Neural cell (in vitro differentiated cells): ENCODE data around the gene PRDM15. TPM values are rescaled to one million over a fixed set of nuclear protein-coding genes. Genes with fewer than 3 reads are reported as not detected.

Source experiments
- H2AFZ ChIP-seq: fragments of 200-600, 300-800 bp; sonication (generic), shearing (Covaris generic); 2 replicates; pipeline ENCODE4 v1.6.0; 2014; ENCODE audit warnings: low read depth, mild to moderate bottlenecking, antibody characterized with exemption, low read length, moderate library complexity
- H3F3A ChIP-seq: fragments of 200-600 bp; shearing (Covaris generic); 2 replicates; pipeline ENCODE4 v1.6.1; 2016; ENCODE audit warnings: mild to moderate bottlenecking, moderate library complexity, mixed read lengths, antibody characterized with exemption, low read length; ENCODE audit not compliant: insufficient read depth, poor library complexity, severe bottlenecking
- H3K27ac ChIP-seq: fragments of 200-600, 300-800 bp; sonication (generic), shearing (Covaris generic); 2 replicates; pipeline ENCODE4 v1.5.1; 2014; ENCODE audit warnings: mild to moderate bottlenecking, low read length, moderate library complexity
- H3K27me3 ChIP-seq: fragments of 300-800, 200-600 bp; sonication (generic), shearing (Covaris generic); 2 replicates; pipeline ENCODE4 v1.6.0; 2014; ENCODE audit warnings: mild to moderate bottlenecking, low read depth, low read length, moderate library complexity; ENCODE audit not compliant: insufficient read depth
- H3K36me3 ChIP-seq: fragments of 300-800, 200-600 bp; sonication (generic), shearing (Covaris generic); 2 replicates; pipeline ENCODE4 v1.5.1; 2014; ENCODE audit warnings: mild to moderate bottlenecking, antibody characterized with exemption, low read length, moderate library complexity; ENCODE audit not compliant: insufficient read depth
- H3K4me2 ChIP-seq: fragments of 300-800, 200-600 bp; sonication (generic), shearing (Covaris generic); 2 replicates; pipeline ENCODE4 v1.6.0; 2014; ENCODE audit warnings: mild to moderate bottlenecking, low read length
- H3K4me3 ChIP-seq: fragments of 300-800, 200-600 bp; sonication (generic), shearing (Covaris generic); 2 replicates; pipeline ENCODE4 v1.5.1; 2014; ENCODE audit warnings: mild to moderate bottlenecking, low read length, moderate library complexity
- H3K79me2 ChIP-seq: fragments of 200-600 bp; shearing (Covaris generic); replicated peaks from 2 replicates; pipeline ENCODE4 v1.6.0; 2014; ENCODE audit warnings: mild to moderate bottlenecking, low read length, moderate library complexity; ENCODE audit not compliant: insufficient read depth
- H3K9ac ChIP-seq: fragments of 300-800, 200-600 bp; sonication (generic), shearing (Covaris generic); 2 replicates; pipeline ENCODE4 v1.6.1; 2016; ENCODE audit warnings: mild to moderate bottlenecking, low read length, mixed read lengths
- H3K9me2 ChIP-seq: fragments of 200-600 bp; shearing (Covaris generic); 2 replicates; pipeline ENCODE4 v1.6.1; 2016; ENCODE audit warnings: mild to moderate bottlenecking, low read length, mixed read lengths; ENCODE audit not compliant: insufficient read depth
- H3K9me3 ChIP-seq: fragments of 200-600, 300-800 bp; sonication (generic), shearing (Covaris generic); 2 replicates; pipeline ENCODE4 v1.6.1; 2016; ENCODE audit warnings: mild to moderate bottlenecking, mixed run types, low read length, moderate library complexity, mixed read lengths
- H4K20me1 ChIP-seq: fragments of 200-600 bp; shearing (Covaris generic); 2 replicates; pipeline ENCODE4 v1.6.1; 2016; ENCODE audit warnings: mild to moderate bottlenecking, mixed run types; ENCODE audit not compliant: insufficient read depth
- CTCF ChIP-seq: fragments of 450-650 bp; IDR thresholded peaks from 2 replicates; pipeline ENCODE4 v1.5.1; 2014; ENCODE audit warnings: antibody characterized with exemption, mild to moderate bottlenecking, moderate library complexity; ENCODE audit not compliant: poor library complexity, severe bottlenecking
- EP300 ChIP-seq: fragments of 450-650 bp; conservative IDR thresholded peaks from 2 replicates; pipeline ENCODE4 v1.6.1; 2014; ENCODE audit warnings: antibody characterized with exemption, mild to moderate bottlenecking, moderate library complexity; ENCODE audit not compliant: poor library complexity, severe bottlenecking
- EZH2 ChIP-seq: fragments of 200-600, 300-800 bp; shearing (Covaris generic), sonication (generic); IDR thresholded peaks from 2 replicates; pipeline ENCODE4 v1.6.1; 2014; ENCODE audit warnings: antibody characterized with exemption, low read length, borderline replicate concordance, mild to moderate bottlenecking; ENCODE audit not compliant: insufficient read depth, poor library complexity, severe bottlenecking
- MXI1 ChIP-seq: fragments of 450-650 bp; conservative IDR thresholded peaks from 2 replicates; pipeline ENCODE4 v1.6.1; 2014; ENCODE audit warnings: antibody characterized with exemption, mild to moderate bottlenecking; ENCODE audit not compliant: poor library complexity, severe bottlenecking
- POLR2AphosphoS5 ChIP-seq: IDR thresholded peaks from 2 replicates; pipeline ENCODE4 v1.6.1; 2012
- RAD21 ChIP-seq: fragments of 450-650 bp; conservative IDR thresholded peaks from 2 replicates; pipeline ENCODE4 v1.6.1; 2014; ENCODE audit warnings: antibody characterized with exemption, mild to moderate bottlenecking, moderate library complexity
- REST ChIP-seq: IDR thresholded peaks from 2 replicates; pipeline ENCODE4 v1.6.1; 2012; ENCODE audit warnings: borderline replicate concordance
- SMC3 ChIP-seq: fragments of 450-650 bp; conservative IDR thresholded peaks from 2 replicates; pipeline ENCODE4 v1.6.1; 2014; ENCODE audit warnings: antibody characterized with exemption, mild to moderate bottlenecking, moderate library complexity; ENCODE audit not compliant: poor library complexity
- TAF1 ChIP-seq: IDR thresholded peaks from 2 replicates; pipeline ENCODE4 v1.6.1; 2012; ENCODE audit warnings: low read depth
- polyA plus RNA-seq: library from polyadenylated mRNA; depleted of rRNA; stranded (reverse); fragments of >200 nt; gene quantifications from 2 replicates; pipeline ENCODE4 v1.2.3, GENCODE V29; 2014

The PRDM15 gene
- polyA plus RNA-seq, 1 donor from 2014 or later: 4.1 TPM

GRCh38 chr21:41778930-41779600 lies 100.1 kb downstream of the PRDM15 start:
- Histone ChIP-seq H3K27ac (no peak overlapping the region), H3F3A (no peaks in the 10 kb centered on the region), H2AFZ (no peak overlapping the region), H3K36me3 (no peaks in the 10 kb centered on the region), H3K9ac (no peak overlapping the region), H3K9me2 (no peaks in the 10 kb centered on the region), H3K79me2 (no peaks in the 10 kb centered on the region), H3K9me3 (no peaks in the 10 kb centered on the region), H3K27me3 (peaks cover 8% of the 10 kb centered on the region), H4K20me1 (no peaks in the 10 kb centered on the region), H3K4me3 (no peak overlapping the region), H3K4me2 (no peak overlapping the region)
- TF ChIP-seq EZH2: no peak
- TF ChIP-seq EP300: no peak
- no peak for TF ChIP-seq SMC3
- no peak for TF ChIP-seq REST
- TF ChIP-seq RAD21: no peak
- TF ChIP-seq MXI1: no peak
- TF ChIP-seq TAF1: no peak
- no peak for TF ChIP-seq CTCF
- TF ChIP-seq POLR2AphosphoS5: no peak

DNA sequence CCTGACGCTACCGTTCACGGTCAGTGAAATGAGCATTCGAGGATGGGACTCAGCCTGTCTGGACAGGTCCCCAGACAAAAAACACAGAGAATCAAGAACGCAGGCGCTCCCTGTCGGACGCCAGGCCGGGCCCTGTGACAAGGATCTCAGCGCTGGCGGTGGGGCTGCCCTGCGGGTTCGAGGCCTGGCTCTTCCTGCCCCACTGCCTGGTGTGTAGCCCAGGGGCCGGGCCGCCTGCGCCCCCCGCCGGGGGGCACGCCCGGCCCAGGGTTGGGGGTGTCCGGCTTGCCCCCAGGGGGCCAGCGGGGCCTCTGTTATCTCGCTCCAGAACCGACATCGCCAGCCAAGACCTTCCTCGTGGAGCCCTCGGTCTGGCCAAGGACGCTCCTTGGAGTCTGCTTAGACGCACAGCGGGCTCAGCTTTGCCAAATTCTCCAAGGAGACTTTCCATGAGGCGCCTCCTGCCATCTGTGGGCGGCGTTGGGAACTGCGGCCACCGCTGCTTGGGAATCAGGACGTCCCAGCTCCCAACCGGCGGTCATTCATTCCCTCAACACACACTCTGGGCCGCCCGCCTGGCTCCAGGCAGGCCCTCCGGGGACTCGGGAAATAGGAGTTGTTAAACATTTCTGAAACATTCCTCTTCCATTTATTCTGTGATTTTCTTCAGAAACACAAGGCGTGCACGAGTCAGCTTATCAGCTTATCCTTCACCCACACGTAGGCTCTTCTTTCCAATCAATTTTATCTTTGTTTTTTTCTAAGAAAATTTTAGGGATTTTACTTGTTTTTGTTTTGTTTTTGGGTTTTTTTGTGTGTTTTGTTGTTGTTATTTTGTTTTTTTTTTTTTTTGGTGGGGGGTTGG lies 101.0 kb downstream of the PRDM15 start:
- Histone ChIP-seq H3K9ac (no peak overlapping the region), H3K4me3 (no peak overlapping the region), H3K27ac (no peak overlapping the region), H2AFZ (no peak overlapping the region), H3K9me2 (no peaks in the 10 kb centered on the region), H3K27me3 (peaks cover 8% of the 10 kb centered on the region), H3K9me3 (no peaks in the 10 kb centered on the region), H4K20me1 (no peaks in the 10 kb centered on the region), H3K36me3 (no peaks in the 10 kb centered on the region), H3K79me2 (no peaks in the 10 kb centered on the region), H3K4me2 (no peak overlapping the region), H3F3A (no peaks in the 10 kb centered on the region)
- TF ChIP-seq MXI1 (no peak), SMC3 (peak; percentile 76), RAD21 (peak; percentile 70), EZH2 (no peak), CTCF (peak; percentile 77), EP300 (no peak)
